ES-I3 (cell line): ENCODE measurements around the gene PRSS56.
A peak's percentile ranks its signal among the peaks of the same experiment; 100 is the strongest.

Source experiments
- H3K36me3 ChIP-seq: 2 replicates; pipeline ENCODE4 v1.6.1; 2013; ENCODE audit warnings: mild to moderate bottlenecking, low read length, control low read depth, moderate library complexity; ENCODE audit not compliant: insufficient read depth
- H3K4me1 ChIP-seq: 2 replicates; pipeline ENCODE4 v1.6.1; 2013; ENCODE audit warnings: mild to moderate bottlenecking, control low read depth, low read length; ENCODE audit not compliant: insufficient read depth
- H3K9ac ChIP-seq: 2 replicates; pipeline ENCODE4 v1.6.1; 2013; ENCODE audit warnings: low read depth, mild to moderate bottlenecking, low read length, moderate library complexity
- H3K9me3 ChIP-seq: 2 replicates; pipeline ENCODE4 v1.6.1; 2013; ENCODE audit warnings: mild to moderate bottlenecking, low read length, moderate library complexity; ENCODE audit not compliant: control insufficient read depth, insufficient read depth

PRSS56 gene

DNA sequence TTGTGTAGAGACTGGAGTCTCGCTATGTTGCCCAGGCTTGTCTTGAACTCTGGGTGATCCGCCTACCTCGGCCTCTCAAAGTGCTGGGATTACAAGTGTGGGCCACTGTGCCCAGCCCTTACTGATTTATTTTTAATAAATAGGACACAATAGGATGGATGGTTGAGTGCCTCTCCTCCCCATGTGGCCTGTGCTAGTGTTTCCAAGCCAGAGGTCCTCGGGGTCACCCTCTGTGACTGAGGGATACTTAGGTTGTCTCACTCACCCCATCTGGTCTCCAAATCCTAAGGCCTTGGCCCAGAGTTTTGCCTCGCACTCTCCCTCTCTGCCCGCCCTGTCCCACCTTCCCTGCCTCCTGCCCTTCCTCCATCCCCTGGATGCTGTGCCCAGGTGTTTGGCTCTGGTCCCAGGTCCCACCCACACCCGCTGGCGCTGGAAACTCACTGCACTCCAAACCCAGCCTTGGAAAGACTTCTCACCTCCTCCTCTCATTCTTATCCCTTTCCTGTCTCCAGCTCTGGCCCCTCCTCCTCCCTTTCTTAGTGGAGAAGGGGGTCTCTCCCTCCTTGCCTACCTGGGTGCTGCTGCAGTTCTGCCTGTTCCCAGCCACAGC lies 27.8 kb upstream of the PRSS56 start:
- H3K4me1 ChIP-seq = peaks cover 18% of the 10 kb centered on the region
- H3K36me3 ChIP-seq = no peaks in the 10 kb centered on the region
- H3K9me3 ChIP-seq = no peaks in the 10 kb centered on the region
- no peak overlapping the region for H3K9ac ChIP-seq

DNA sequence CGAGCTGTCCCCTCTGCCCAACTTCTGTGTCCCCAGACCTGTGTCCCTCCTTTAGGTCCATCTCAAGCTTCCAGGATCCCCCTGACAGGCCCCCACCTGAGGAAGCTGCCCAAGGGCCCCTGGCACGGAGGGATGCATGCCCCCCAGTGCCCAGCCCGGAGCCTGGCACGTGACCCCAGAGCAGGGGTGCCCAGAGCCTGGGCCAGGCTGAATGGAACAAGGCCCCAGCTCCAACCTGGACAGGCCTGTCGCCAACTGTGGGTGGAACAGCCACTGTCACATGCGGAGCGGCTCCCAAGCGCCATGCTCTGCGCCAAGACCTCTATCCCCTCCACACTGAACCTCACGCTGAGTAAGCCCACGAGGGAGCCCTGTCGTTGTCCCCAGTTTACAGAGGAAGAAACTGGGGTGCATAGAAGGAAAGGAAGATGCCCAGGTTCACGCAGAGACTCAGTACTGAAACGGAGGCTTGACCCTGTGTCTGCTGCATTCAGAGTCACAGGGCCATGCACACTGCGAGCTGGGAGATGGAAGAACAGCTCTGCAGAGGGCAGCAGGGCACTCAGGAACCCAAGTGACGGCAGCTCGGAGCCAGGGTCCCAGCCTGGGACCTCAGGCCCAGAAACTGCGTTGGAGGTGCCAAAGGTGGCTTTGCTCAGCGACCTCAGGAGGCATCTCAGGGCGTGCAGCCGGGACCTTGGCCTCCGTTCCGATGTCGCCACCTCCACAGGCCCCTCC lies 27.1 kb upstream of the PRSS56 start:
- peaks cover 18% of the 10 kb centered on the region for H3K4me1 ChIP-seq
- H3K36me3 ChIP-seq = no peaks in the 10 kb centered on the region
- H3K9ac ChIP-seq = no peak overlapping the region
- no peaks in the 10 kb centered on the region for H3K9me3 ChIP-seq

- H3K36me3 ChIP-seq = no peaks in the 10 kb centered on the region
- H3K9ac ChIP-seq = no peak overlapping the region
- no peaks in the 10 kb centered on the region for H3K9me3 ChIP-seq
- H3K4me1 ChIP-seq = peaks cover 15% of the 10 kb centered on the region; the same call in 1 of the 2 replicates
Measured at GRCh38 chr2:232493701-232494474, 26.3 kb upstream of the PRSS56 start.

DNA sequence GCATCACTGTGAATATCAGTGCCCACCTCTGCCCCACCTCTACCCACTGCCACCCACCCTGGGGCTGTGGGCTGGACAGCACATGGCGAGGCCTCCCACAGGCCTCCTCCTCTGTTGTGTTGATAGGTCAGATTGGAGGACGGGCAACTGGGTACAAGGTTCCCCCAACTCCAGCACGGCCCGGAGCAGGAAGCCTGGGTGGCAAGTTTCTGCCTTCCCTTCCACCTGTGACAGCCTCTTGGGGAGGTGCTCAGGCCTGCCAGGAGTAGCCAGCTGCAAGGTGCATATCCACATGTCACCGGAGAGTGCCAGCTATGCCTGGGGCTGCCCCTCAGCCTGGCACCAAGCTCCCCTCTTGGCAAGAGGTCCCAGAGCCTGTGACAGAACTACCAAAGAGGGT lies 25.6 kb upstream of the PRSS56 start:
- no peak overlapping the region for H3K9ac ChIP-seq
- H3K9me3 ChIP-seq = no peaks in the 10 kb centered on the region
- peaks cover 8% of the 10 kb centered on the region; the same call in 1 of the 2 replicates for H3K4me1 ChIP-seq
- H3K36me3 ChIP-seq = no peaks in the 10 kb centered on the region

DNA sequence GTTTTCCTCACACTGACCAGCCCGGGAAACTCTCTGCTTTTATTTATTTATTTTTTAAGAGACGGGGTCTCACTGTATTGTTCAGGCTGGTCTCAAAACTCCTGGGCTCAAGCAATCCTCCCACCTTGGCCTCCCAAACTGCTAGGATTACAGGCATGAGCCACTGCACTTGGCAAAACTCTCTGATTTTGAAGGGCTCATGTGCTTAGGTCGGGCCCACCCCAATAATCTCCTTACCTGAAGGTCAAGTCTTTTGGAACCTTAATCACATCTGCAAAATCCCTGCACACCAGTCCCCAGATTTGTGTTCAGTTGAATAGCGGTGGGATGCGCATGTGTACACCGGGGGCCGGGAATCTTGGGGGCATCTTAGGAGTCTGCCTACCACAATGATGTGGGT lies 24.9 kb upstream of the PRSS56 start:
- no peak overlapping the region for H3K9ac ChIP-seq
- no peaks in the 10 kb centered on the region for H3K36me3 ChIP-seq
- H3K4me1 ChIP-seq = peaks cover 6% of the 10 kb centered on the region; the same call in 1 of the 2 replicates
- no peaks in the 10 kb centered on the region for H3K9me3 ChIP-seq

- peaks cover 7% of the 10 kb centered on the region; the same call in 1 of the 2 replicates for H3K4me1 ChIP-seq
Measured at GRCh38 chr2:232496501-232497270, 23.5 kb upstream of the PRSS56 start.

DNA sequence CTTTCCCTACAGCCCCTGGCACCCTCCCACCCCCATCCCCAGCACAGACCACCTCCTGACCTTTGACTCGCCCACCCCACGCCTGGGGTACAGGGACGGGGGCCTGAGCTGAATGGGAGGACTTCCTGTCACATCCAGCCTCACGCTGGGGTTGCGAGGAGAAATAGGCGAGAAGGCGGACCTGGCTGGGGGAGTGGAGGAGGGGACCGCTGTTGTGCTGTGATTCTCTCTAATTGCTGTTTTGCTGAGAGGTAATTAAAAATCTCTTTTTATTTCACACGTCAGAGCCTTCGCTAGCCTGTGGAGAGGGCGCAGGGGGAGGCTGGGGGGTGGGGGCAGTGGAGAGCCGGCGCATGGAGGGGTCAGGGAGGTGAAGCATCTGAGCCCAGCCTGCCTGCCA lies 22.8 kb upstream of the PRSS56 start:
- Histone ChIP-seq H3K9me3 (no peaks in the 10 kb centered on the region), H3K9ac (no peak overlapping the region), H3K4me1 (peaks cover 10% of the 10 kb centered on the region; the same call in 1 of the 2 replicates), H3K36me3 (no peaks in the 10 kb centered on the region)

More at GRCh38 chr2:232496501-232497270, 23.5 kb upstream of the PRSS56 start:
- Histone ChIP-seq H3K36me3 (no peaks in the 10 kb centered on the region), H3K9ac (no peak overlapping the region), H3K9me3 (no peaks in the 10 kb centered on the region)

- H3K9ac ChIP-seq = no peak overlapping the region
- H3K36me3 ChIP-seq = no peaks in the 10 kb centered on the region
Measured at GRCh38 chr2:232498452-232498851, 21.7 kb upstream of the PRSS56 start.

GRCh38 chr2:232501331-232501771 lies 18.8 kb upstream of the PRSS56 start:
- Histone ChIP-seq H3K9me3 (no peaks in the 10 kb centered on the region; the same call in 1 of the 2 replicates), H3K36me3 (no peaks in the 10 kb centered on the region), H3K9ac (no peak overlapping the region), H3K4me1 (peaks cover 12% of the 10 kb centered on the region; the same call in 1 of the 2 replicates)

More at GRCh38 chr2:232498452-232498851, 21.7 kb upstream of the PRSS56 start:
- Histone ChIP-seq H3K9me3 (no peaks in the 10 kb centered on the region), H3K4me1 (peaks cover 10% of the 10 kb centered on the region; the same call in 1 of the 2 replicates)

DNA sequence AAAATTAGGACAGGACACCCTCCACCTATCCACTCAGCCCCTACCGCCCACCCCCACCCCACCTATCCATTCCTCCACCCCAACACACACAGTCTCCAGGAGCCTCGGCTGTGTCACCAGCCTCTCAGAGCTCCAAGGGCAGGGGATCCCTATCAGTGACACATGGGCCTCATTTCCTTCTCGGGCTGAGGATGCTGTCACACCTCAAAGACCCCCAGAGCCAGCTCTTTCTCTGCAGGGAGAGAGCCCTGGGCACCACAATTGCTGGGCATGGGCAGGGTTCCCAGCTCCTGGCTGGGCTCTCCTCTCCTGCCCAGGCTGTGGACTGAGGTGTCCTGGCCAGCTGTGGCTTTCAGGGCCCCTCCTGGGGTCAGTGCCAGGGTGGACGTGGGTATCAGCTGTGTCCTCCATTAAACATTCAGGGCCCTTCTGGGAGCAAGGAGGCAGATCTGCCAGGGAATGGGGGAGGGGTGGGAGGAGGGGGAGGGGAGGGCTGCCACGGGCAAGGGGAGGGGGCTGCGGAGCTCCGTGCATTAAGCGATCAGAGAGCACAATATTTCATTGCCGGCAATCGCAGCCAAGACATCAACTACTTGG lies 18.3 kb upstream of the PRSS56 start:
- H3K9ac ChIP-seq = peak overlapping the region; percentile 66; the same call in 1 of the 2 replicates
- no peaks in the 10 kb centered on the region for H3K36me3 ChIP-seq
- H3K4me1 ChIP-seq = peaks cover 12% of the 10 kb centered on the region; the same call in 1 of the 2 replicates
- H3K9me3 ChIP-seq = no peaks in the 10 kb centered on the region; the same call in 1 of the 2 replicates

- Histone ChIP-seq H3K9me3 (no peaks in the 10 kb centered on the region; the same call in 1 of the 2 replicates), H3K9ac (peak overlapping the region; percentile 66; the same call in 1 of the 2 replicates), H3K4me1 (peaks cover 12% of the 10 kb centered on the region; the same call in 1 of the 2 replicates), H3K36me3 (no peaks in the 10 kb centered on the region)
Measured at GRCh38 chr2:232502511-232502910, 17.7 kb upstream of the PRSS56 start.

- peak overlapping the region; percentile 66; the same call in 1 of the 2 replicates for H3K9ac ChIP-seq
- peaks cover 12% of the 10 kb centered on the region; the same call in 1 of the 2 replicates for H3K4me1 ChIP-seq
- no peaks in the 10 kb centered on the region for H3K36me3 ChIP-seq
- H3K9me3 ChIP-seq = no peaks in the 10 kb centered on the region; the same call in 1 of the 2 replicates
Measured at GRCh38 chr2:232502911-232503808, 17.0 kb upstream of the PRSS56 start.
